Activated T-cell treated with anti-CD3 and anti-CD28 coated beads for 24 hours (primary cell): Measurements from ENCODE around the gene LRPPRC.

Experiments used
- DNase-seq: peaks from one replicate; pipeline ENCODE4 v3.0.0-alpha.2; 2020; ENCODE audit warnings: low read depth

The LRPPRC gene

GRCh38 chr2:43906448-43907109 lies 89.2 kb downstream of the LRPPRC start:
- no peak for DNase-seq

GRCh38 chr2:43905871-43906270 lies 89.9 kb downstream of the LRPPRC start:
- no peak for DNase-seq

- no peak for DNase-seq
Measured at GRCh38 chr2:43905371-43905803, 90.4 kb downstream of the LRPPRC start.

GRCh38 chr2:43899589-43899988 lies 96.2 kb downstream of the LRPPRC start:
- no peak for DNase-seq

- no peak for DNase-seq
Measured at GRCh38 chr2:43898838-43899346, 96.9 kb downstream of the LRPPRC start.

- DNase-seq: no peak
Measured at GRCh38 chr2:43898134-43898837, 97.5 kb downstream of the LRPPRC start.

GRCh38 chr2:43897492-43897891 lies 98.3 kb downstream of the LRPPRC start:
- DNase-seq: no peak

- DNase-seq: no peak
Measured at GRCh38 chr2:43896906-43897305, 98.9 kb downstream of the LRPPRC start.

GRCh38 chr2:43894743-43895142 lies 101.0 kb downstream of the LRPPRC start:
- DNase-seq: no peak

GRCh38 chr2:43890855-43891254 lies 104.9 kb downstream of the LRPPRC start:
- no peak for DNase-seq

- no peak for DNase-seq
Measured at GRCh38 chr2:43889416-43889815, 106.4 kb downstream of the LRPPRC start.

- no peak for DNase-seq
Measured at GRCh38 chr2:43887176-43887575, 108.6 kb downstream of the LRPPRC start.

GRCh38 chr2:43885132-43885632 lies 110.6 kb downstream of the LRPPRC start:
- DNase-seq: no peak

- DNase-seq: no peak
Measured at GRCh38 chr2:43884689-43885088, 111.1 kb downstream of the LRPPRC start.

GRCh38 chr2:43882312-43882711 lies 113.5 kb downstream of the LRPPRC start:
- no peak for DNase-seq

GRCh38 chr2:43880952-43881351 lies 114.8 kb downstream of the LRPPRC start:
- DNase-seq: no peak

- DNase-seq: no peak
Measured at GRCh38 chr2:43880471-43880870, 115.3 kb downstream of the LRPPRC start.

GRCh38 chr2:43879261-43879660 lies 116.5 kb downstream of the LRPPRC start:
- DNase-seq: no peak

- DNase-seq: peak; percentile 56
Measured at GRCh38 chr2:43877782-43878464, 117.9 kb downstream of the LRPPRC start.

GRCh38 chr2:43874776-43875451 lies 120.9 kb downstream of the LRPPRC start:
- DNase-seq: no peak

- no peak for DNase-seq
Measured at GRCh38 chr2:43872151-43872550, 123.6 kb downstream of the LRPPRC start.

- DNase-seq: no peak
Measured at GRCh38 chr2:43855292-43855691, 140.5 kb downstream of the LRPPRC start.
